Dedifferentiated amniotic fluid mesenchymal stem cell (primary cell): ENCODE results near the gene MRPL48.
"Not testable (repeated sequence)": the region's sequence is repeated elsewhere in the genome, so short reads cannot be mapped to it uniquely, and the experiment has no call there.

Experiments
- DNase-seq: peaks from one replicate; pipeline ENCODE4 v3.0.0-alpha.2; 2016; ENCODE audit errors: extremely low spot score

MRPL48 gene

GRCh38 chr11:73779084-73779902 lies 8.4 kb upstream of the MRPL48 start:
- peak; percentile 97 for DNase-seq

GRCh38 chr11:73781303-73781702 lies 6.4 kb upstream of the MRPL48 start:
- DNase-seq = no peak

DNA sequence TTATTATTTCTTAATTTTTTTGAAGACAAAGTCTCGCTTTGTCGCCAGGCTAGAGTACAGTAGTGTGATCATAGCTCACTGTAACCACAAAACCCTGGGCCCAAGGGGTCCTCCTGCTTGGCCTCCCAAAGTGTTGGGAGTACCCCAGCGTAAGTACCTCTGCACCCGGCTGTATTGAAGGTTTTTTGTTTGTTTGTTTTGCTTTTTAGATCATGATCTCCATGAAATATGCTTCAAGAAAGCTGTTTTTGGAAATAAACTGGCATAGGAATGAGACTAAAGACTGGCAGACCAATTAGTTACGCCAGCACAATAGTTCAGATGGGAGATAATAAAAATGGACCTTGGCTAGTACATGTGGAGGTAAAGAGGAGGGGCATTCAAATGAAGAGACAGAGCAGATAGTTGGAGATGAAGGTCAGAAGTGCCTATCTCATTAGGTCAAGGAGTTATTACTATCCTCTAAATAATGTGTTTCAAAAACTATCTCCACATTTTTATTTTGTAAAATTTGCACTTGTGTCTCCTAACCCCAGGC lies 4.1 kb upstream of the MRPL48 start:
- DNase-seq = no peak

DNA sequence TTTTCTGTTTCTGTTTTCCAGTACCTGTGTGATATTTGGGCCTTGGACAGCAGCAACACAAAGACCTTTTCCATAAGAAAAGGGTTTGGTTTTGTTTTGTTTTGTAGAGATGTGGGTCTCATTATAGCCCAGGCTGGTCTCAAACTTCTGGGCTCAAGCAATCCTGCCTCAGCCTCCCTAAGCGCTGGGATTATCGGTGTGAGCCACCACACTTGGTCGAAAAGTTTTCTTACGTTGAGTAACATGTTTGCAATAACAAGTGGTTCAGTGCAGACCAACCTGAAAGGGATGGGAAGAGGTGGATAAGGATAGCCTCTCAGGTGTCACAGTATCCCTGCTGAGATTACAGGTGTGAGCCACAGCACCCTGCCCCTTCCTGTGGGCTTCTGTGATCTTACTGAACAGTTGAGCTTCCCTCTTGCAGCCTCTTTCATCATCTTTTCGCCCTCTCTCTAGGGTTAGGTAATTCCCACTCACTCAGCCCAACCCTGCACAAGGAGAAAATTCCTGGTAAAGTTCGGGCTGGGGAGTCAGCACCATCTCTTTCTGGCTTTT lies 3.5 kb upstream of the MRPL48 start:
- peak; percentile 85 for DNase-seq

GRCh38 chr11:73784734-73785133 lies 2.9 kb upstream of the MRPL48 start:
- DNase-seq = no peak

GRCh38 chr11:73785467-73785866 lies 2.2 kb upstream of the MRPL48 start:
- not testable (repeated sequence) for DNase-seq

- DNase-seq = no peak
Observed at GRCh38 chr11:73787051-73787642, 527 bp upstream of the MRPL48 start.

DNA sequence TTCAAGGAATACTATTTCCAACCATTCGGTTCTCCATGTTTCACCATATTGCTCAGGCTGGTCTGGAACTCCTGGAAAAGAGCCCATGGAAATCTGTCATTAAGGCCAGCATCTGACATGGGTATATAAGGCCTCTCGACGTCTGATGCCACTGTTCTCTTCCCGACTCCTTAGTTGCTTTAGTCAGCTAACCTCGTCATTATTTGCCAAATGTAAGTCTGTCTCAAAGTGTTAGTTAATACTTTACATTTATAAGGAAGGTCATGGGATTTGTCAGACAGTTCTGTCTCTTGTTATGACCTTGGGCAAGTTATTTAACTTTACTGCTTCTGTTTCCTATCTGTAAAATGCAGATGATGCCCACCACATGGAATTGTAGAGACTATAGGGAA lies 1.6 kb downstream of the MRPL48 start:
- DNase-seq = no peak

- no peak for DNase-seq
Observed at GRCh38 chr11:73792584-73792983, 4.9 kb downstream of the MRPL48 start.

DNA sequence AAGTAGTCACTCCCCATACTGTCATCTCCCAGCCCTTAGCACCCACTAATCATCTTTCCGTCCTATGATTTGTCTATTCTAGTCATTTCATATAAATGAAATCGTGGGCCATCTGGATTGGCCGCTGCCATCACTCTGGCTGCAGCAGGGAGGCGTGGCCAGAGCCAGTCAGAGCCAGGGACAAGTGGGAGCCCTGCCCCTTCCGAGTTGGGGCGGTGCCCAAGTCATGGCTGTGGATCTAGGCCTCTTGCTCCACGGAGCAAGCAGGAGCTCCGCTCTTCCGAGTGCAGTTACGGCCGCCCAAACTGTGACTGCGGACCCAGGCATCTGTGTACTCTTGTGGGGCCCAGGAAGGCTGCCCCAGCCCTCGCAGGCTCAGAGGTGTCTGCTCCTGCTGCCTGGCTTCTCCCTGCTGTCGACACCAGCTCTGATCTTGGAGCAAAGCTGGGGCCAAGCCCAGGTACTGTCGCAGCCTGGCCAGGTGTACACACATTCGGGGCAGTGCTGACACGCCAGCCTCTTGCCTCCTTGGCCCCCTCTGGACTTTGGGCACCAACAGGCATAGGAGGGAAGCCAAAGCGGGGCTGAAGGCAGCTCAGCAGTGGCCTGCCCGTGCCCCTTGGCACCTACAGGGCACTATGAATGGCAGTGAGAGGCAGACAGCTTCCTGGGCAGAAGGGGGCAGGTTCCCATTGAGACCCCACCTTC lies 8.4 kb downstream of the MRPL48 start:
- DNase-seq = no peak

GRCh38 chr11:73797457-73797856 lies 9.8 kb downstream of the MRPL48 start:
- DNase-seq = no peak

DNA sequence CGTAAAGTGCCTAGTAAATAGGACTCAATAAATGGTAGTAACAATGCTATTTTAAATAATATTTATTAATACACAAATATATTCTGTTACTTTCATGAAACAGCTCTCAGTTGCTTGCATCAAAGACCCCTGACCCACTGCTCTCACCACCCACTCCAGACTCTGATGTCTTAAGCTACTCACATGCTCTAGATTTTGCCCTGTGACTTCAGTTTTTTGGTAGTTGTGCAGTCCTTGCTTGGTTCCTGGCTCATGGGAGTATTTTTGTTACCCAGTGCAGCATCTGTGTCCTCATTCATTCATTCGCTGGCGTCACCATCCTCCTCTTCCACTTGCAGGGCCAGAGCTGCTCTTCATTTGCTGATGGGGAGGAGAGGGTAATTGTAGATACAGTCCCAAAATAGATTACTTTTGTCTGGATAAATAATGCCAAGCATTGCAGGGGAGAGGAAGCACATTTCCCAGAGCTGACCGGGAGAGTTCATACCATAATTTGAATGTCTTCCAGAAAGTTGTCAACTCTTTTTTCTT lies 12.7 kb downstream of the MRPL48 start:
- no peak for DNase-seq

DNA sequence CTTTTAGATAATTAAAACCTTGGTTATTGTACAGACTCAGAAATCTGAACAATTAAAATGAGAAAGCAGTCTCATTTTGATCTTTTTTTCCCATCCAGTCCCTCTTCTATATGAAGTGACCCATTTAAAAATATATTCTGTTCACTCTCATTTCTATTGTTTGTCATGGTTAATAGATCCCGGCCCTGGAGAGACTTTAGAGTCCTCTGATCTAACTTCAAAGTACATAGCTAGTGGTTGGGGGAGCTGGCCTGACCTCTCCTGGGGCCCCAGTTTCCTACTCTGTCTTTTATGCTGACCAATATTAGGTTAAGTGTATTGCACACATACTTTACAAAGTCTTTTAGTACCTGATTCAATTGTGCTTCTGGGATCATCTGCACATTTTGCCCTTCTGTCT lies 13.5 kb downstream of the MRPL48 start:
- no peak for DNase-seq

DNA sequence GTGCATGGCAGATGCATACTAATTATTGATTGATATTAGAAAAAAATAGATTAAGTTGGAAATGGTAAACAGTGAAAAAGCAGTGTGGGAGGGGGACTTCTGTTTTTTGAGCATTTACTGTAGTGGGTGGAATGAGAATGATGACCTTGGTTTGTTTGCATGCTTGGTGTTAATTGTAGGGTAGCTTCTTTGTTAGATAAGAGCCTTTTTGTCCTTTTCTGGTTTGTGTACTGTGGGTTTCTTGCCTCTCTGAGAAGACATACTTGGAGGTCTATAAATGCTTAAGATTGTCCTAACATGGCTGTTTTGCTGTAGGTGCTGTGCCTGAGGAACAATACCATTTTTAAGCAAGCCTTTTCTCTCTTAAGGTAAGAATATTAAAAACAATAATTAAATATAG lies 17.0 kb downstream of the MRPL48 start:
- DNase-seq = no peak

DNA sequence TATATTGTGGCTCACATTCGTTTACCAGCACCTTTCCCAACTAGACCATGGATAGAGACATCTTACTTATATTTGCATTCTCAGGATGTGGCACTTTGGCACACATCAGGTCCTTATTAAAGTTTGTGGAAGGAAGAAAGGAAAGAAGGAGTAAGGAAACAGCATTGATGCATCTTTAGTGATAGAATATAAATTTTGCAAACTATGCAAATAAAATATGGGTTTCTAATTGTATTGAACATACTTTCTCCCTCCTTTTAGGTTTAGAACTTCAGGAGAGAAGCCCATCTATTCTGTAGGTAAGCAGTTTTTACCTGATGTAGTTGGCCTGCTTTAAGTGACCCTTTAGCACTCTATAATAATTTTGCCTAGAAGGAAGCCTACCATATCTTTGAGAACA lies 20.4 kb downstream of the MRPL48 start:
- DNase-seq = no peak

DNA sequence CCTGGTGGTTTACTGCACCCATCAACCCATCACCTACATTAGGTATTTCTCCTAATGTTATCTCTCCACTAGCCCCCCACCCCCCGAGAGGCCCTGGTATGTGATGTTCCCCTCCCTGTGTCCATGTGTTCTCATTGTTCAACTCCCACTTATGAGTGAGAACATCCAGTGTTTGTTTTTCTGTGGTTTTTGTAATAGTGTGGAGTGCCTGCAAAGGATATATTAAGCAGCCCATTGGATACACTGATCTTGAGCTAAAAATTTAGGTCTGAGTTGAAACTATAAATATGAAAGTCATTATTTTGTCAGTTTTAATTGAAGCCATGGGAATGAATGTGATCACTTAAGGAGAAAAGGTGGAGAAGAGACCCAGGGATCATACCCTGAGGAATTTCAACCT lies 23.0 kb downstream of the MRPL48 start:
- DNase-seq = no peak

- DNase-seq = no peak
Observed at GRCh38 chr11:73812234-73812633, 24.6 kb downstream of the MRPL48 start.

GRCh38 chr11:73814812-73815211 lies 27.1 kb downstream of the MRPL48 start:
- no peak for DNase-seq

GRCh38 chr11:73818846-73819245 lies 31.2 kb downstream of the MRPL48 start:
- DNase-seq = no peak

- DNase-seq = no peak
Observed at GRCh38 chr11:73830261-73830660, 42.6 kb downstream of the MRPL48 start.

DNA sequence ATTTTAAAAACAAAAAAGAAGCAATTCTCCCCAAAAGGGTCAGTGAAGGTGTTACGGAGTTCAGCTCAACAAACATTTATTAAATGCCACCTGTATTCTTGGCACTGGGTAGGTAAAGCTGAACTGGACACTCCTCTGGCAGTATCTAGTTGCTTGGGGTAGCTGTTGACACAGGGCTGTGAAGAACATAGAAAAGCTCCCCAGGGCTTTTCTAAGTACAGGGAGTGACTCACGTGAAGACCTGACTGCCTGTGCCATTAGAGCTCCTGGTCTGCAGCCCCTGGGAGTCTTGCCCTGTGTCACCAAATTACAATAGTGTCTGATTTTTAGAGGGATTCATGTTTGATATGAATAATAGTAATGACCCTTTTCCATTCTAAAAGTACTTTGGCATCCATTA lies 45.4 kb downstream of the MRPL48 start:
- DNase-seq = no peak
